ENCODE data around the gene GTSE1. TPM values are rescaled to one million over a fixed set of nuclear protein-coding genes. Genes with fewer than 3 reads are reported as not detected.

The GTSE1 gene
- total RNA-seq, 1 donor from 2014 or later = 47.7 TPM

GRCh38 chr22:46292173-46292572 is 4.5 kb upstream of the GTSE1 start:
- peaks cover 32% of the 10 kb centered on the region for H3K36me3 Mint-ChIP-seq (ENCODE audit: low read depth)
- H3K4me3 Mint-ChIP-seq (ENCODE audit: low read depth) = no peak overlapping the region
- no peaks in the 10 kb centered on the region for H3K9me3 Mint-ChIP-seq
- H3K27ac Mint-ChIP-seq = no peak overlapping the region
- intact Hi-C loops (cut with micrococcal nuclease) = no loop called here
- no peak for DNase-seq (ENCODE audit: low spot score)
- no peaks in the 10 kb centered on the region for H3K27me3 Mint-ChIP-seq (ENCODE audit: low read depth)
- peaks cover 18% of the 10 kb centered on the region for H3K4me1 Mint-ChIP-seq (ENCODE audit: low read depth)

DNA sequence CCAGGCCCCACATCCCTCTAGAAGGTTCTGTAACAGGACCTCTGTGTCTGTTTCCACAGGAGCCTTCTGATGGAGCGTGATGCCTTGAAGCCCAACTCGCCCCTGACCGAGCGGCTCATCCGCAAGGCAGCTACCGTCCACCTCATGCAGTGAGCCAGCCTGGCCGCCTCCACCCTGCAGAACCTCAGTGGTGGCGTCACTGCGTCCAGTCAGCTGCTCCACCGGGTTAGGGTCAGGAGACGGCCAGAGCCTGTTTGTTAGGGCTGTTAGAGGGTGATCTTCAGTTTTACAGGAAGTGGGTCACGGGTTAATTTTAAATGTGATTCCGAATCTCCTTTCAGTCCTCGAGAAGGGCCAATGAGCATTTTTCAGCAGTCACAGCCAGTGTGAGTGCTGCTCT is 3.9 kb upstream of the GTSE1 start:
- Mint-ChIP-seq H3K27ac (no peak overlapping the region), H3K9me3 (no peaks in the 10 kb centered on the region), H3K36me3 (ENCODE audit: low read depth) (peaks cover 31% of the 10 kb centered on the region), H3K27me3 (ENCODE audit: low read depth) (no peaks in the 10 kb centered on the region), H3K4me1 (ENCODE audit: low read depth) (peaks cover 23% of the 10 kb centered on the region), H3K4me3 (ENCODE audit: low read depth) (no peak overlapping the region)
- DNase-seq (ENCODE audit: low spot score) = no peak
- intact Hi-C loops (cut with micrococcal nuclease) = no loop called here

GRCh38 chr22:46293577-46294260 is 3.0 kb upstream of the GTSE1 start:
- Mint-ChIP-seq H3K4me1 (ENCODE audit: low read depth) (peaks cover 23% of the 10 kb centered on the region), H3K36me3 (ENCODE audit: low read depth) (peaks cover 36% of the 10 kb centered on the region), H3K27me3 (ENCODE audit: low read depth) (no peaks in the 10 kb centered on the region), H3K4me3 (ENCODE audit: low read depth) (no peak overlapping the region), H3K27ac (no peak overlapping the region), H3K9me3 (no peaks in the 10 kb centered on the region)
- intact Hi-C loops (cut with micrococcal nuclease) = no loop called here
- no peak for DNase-seq (ENCODE audit: low spot score)

DNA sequence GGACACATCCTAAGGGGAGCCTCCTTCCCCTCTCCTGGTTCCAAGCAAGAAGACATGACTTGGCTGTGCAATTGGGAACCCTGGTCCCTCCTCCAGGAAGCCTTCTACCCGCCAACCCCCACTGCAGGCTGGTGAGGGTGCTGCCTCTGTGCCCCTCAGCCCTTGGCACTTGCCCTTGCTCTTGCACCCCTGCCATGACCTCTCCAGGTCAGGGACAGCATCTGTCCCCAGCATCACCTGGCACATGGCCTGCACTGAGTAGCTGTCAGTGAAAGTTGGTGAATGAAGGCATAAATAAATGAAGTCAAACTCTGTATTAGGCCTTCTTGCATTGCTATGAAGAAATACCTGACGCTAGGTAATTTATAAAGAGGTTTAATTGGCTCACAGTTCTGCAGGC is 1.9 kb upstream of the GTSE1 start:
- intact Hi-C loops (cut with micrococcal nuclease) = loop anchor here (5.0 kb wide), 1 partner anchor 172 kb away; no protein-coding TSS in a partner anchor
- Mint-ChIP-seq H3K27ac (peak overlapping the region; percentile 30), H3K4me3 (ENCODE audit: low read depth) (peak overlapping the region; percentile 78), H3K27me3 (ENCODE audit: low read depth) (no peaks in the 10 kb centered on the region), H3K36me3 (ENCODE audit: low read depth) (peaks cover 46% of the 10 kb centered on the region), H3K4me1 (ENCODE audit: low read depth) (peaks cover 31% of the 10 kb centered on the region), H3K9me3 (no peaks in the 10 kb centered on the region)
- DNase-seq (ENCODE audit: low spot score) = no peak

GRCh38 chr22:46295277-46295971 is 1.2 kb upstream of the GTSE1 start:
- intact Hi-C loops (cut with micrococcal nuclease) = loop anchor here (5.0 kb wide), 1 partner anchor 173 kb away; no protein-coding TSS in a partner anchor
- Mint-ChIP-seq H3K4me1 (ENCODE audit: low read depth) (peaks cover 33% of the 10 kb centered on the region), H3K9me3 (no peaks in the 10 kb centered on the region), H3K36me3 (ENCODE audit: low read depth) (peaks cover 46% of the 10 kb centered on the region), H3K27me3 (ENCODE audit: low read depth) (no peaks in the 10 kb centered on the region), H3K4me3 (ENCODE audit: low read depth) (peak overlapping the region; percentile 78), H3K27ac (peak overlapping the region; percentile 86)
- DNase-seq (ENCODE audit: low spot score) = no peak

DNA sequence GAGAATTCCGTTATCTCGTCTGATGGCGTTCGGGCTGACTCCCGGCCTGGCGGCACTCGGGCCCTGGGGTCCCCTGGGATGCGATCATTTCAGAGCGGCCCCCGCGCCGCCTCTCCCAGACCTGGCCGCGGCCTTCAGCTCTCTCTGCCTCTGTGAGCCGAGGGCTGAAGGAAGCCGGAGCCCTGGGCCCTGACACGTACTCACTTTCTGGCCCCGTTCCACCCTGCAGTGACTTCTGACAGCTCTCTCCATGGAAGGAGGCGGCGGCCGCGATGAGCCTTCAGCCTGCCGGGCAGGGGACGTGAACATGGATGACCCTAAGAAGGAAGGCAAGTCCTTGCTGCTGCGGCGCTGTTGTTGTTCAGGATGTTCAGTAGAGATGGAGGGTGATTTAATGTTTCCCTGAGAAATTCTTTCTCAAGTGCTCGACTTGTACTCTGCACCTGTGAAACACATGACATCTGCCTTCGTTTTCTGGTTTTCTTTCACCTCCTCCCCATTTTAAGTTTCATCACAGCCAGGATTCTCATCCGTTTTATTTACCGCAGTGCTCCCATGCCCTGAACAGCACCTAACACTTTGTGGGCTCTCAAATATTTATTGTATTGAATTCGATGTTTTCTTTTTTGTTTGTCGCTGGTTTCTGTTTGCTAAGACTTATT is 612 bp downstream of the GTSE1 start:
- H3K4me3 Mint-ChIP-seq (ENCODE audit: low read depth) = peak overlapping the region; percentile 91

GRCh38 chr22:46299101-46299500 is 2.4 kb downstream of the GTSE1 start:
- H3K27me3 Mint-ChIP-seq (ENCODE audit: low read depth) = no peaks in the 10 kb centered on the region
- peaks cover 50% of the 10 kb centered on the region for H3K36me3 Mint-ChIP-seq (ENCODE audit: low read depth)
- intact Hi-C loops (cut with micrococcal nuclease) = loop anchor here (5.0 kb wide), 1 partner anchor 177 kb away; no protein-coding TSS in a partner anchor
- DNase-seq (ENCODE audit: low spot score) = no peak
- no peak overlapping the region for H3K27ac Mint-ChIP-seq
- no peaks in the 10 kb centered on the region for H3K9me3 Mint-ChIP-seq
- peaks cover 51% of the 10 kb centered on the region for H3K4me1 Mint-ChIP-seq (ENCODE audit: low read depth)
- H3K4me3 Mint-ChIP-seq (ENCODE audit: low read depth) = peak overlapping the region; percentile 91

More for the DNA sequence above, 612 bp downstream of the GTSE1 start:
- Mint-ChIP-seq H3K27ac (peak overlapping the region; percentile 68), H3K36me3 (ENCODE audit: low read depth) (peaks cover 48% of the 10 kb centered on the region), H3K4me1 (ENCODE audit: low read depth) (peaks cover 40% of the 10 kb centered on the region), H3K27me3 (ENCODE audit: low read depth) (no peaks in the 10 kb centered on the region), H3K9me3 (no peaks in the 10 kb centered on the region)
- intact Hi-C loops (cut with micrococcal nuclease) = loop anchor here (2.0 to 5.0 kb wide), 4 partner anchors 46 to 284 kb away; partner anchors contain the start of genes CDPF1 and PPARA
- peak; percentile 19 for DNase-seq (ENCODE audit: low spot score)

GRCh38 chr22:46300491-46300890 is 3.8 kb downstream of the GTSE1 start:
- Mint-ChIP-seq H3K27ac (no peak overlapping the region), H3K27me3 (ENCODE audit: low read depth) (no peaks in the 10 kb centered on the region), H3K4me3 (ENCODE audit: low read depth) (peak overlapping the region; percentile 33), H3K36me3 (ENCODE audit: low read depth) (peaks cover 54% of the 10 kb centered on the region), H3K9me3 (no peaks in the 10 kb centered on the region), H3K4me1 (ENCODE audit: low read depth) (peaks cover 46% of the 10 kb centered on the region)
- no peak for DNase-seq (ENCODE audit: low spot score)
- intact Hi-C loops (cut with micrococcal nuclease) = no loop called here

DNA sequence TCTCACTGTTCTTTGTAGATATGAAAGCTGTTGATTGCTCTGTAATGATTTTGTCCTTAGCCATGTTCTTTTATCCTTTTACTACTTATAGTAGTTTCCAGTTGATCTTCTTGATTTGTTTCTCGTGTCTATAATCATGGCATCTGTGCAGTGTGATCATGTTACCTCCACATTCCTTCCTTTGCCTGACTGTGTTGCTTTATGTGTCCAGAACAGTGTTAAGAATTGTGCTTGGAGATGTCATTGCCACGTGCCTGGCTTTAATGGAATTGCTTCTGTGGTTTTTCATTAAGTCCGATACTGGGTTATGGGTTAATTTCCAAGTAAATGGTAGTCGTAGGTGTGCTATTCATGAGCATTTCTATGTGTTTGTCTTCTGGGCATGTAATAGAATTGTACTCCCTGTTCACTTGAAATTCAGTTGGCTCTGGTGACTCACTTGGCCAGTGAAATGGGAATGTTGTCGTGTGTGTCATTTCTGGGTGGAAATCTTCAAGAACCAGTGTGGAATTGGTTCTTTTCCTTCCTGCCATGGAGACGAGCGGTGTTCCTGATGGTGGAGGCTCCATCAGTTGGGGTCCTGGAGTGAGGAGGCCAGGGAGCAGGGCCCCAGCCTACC is 6.8 kb downstream of the GTSE1 start:
- Mint-ChIP-seq H3K4me3 (ENCODE audit: low read depth) (no peak overlapping the region), H3K9me3 (no peaks in the 10 kb centered on the region), H3K4me1 (ENCODE audit: low read depth) (peaks cover 42% of the 10 kb centered on the region), H3K36me3 (ENCODE audit: low read depth) (peaks cover 64% of the 10 kb centered on the region), H3K27me3 (ENCODE audit: low read depth) (no peaks in the 10 kb centered on the region), H3K27ac (no peak overlapping the region)
- intact Hi-C loops (cut with micrococcal nuclease) = no loop called here
- DNase-seq (ENCODE audit: low spot score) = no peak

- DNase-seq (ENCODE audit: low spot score) = no peak
- Mint-ChIP-seq H3K36me3 (ENCODE audit: low read depth) (peaks cover 57% of the 10 kb centered on the region), H3K4me3 (ENCODE audit: low read depth) (no peak overlapping the region), H3K9me3 (no peaks in the 10 kb centered on the region), H3K27me3 (ENCODE audit: low read depth) (no peaks in the 10 kb centered on the region), H3K27ac (no peak overlapping the region), H3K4me1 (ENCODE audit: low read depth) (peaks cover 19% of the 10 kb centered on the region)
- intact Hi-C loops (cut with micrococcal nuclease) = no loop called here
These were observed 11.8 kb downstream of the GTSE1 start for GRCh38 chr22:46308283-46308988.

DNA sequence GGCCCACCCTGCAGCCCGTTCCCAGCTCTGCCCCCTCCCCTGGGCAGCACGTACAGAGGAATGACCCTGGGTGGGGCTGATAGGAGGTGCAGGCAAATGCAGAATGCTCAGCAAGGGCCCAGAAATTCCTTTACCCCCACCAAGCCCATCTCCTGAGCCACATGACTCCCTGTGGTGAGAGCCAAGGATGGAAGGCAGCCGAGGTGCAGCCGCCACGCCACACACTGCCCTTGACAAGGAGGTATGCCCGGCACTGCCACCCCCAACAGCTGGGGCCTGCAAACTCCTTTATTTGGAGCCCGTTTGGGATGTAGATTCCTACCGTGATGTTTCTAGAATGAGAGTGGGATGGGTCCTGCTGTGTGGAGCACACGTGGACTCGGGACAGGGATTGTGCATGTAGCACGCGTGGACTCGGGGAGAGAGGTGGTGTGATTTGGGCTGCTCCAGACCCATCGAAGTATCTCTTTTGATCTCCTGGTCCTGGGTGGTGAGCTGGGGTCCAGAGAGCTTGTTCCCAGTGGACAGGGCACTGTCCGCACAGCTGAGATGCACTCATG is 12.9 kb downstream of the GTSE1 start:
- H3K27ac Mint-ChIP-seq = no peak overlapping the region
- H3K4me1 Mint-ChIP-seq (ENCODE audit: low read depth) = peaks cover 11% of the 10 kb centered on the region
- no peak overlapping the region for H3K4me3 Mint-ChIP-seq (ENCODE audit: low read depth)
- no peaks in the 10 kb centered on the region for H3K27me3 Mint-ChIP-seq (ENCODE audit: low read depth)
- H3K36me3 Mint-ChIP-seq (ENCODE audit: low read depth) = peaks cover 50% of the 10 kb centered on the region
- H3K9me3 Mint-ChIP-seq = no peaks in the 10 kb centered on the region
- no peak for DNase-seq (ENCODE audit: low spot score)
- intact Hi-C loops (cut with micrococcal nuclease) = loop anchor here (5.0 kb wide), 1 partner anchor 302 kb away; no protein-coding TSS in a partner anchor

DNA sequence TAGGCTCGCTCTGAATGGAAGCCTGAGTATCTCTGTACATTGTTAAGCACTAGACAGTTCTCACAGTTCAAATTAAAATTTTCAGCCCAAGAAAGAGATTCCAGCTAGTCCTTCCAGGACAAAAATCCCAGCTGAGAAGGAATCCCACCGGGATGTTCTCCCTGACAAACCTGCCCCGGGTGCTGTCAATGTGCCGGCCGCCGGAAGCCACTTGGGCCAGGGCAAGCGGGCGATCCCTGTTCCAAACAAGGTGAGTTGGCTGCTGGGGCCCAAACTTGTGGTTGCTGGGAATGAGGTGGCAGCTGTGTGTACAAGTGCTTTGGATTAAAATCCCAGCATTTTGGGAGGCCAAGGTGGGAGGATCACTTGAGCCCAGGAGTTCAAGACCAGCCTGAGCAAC is 15.4 kb downstream of the GTSE1 start:
- peaks cover 6% of the 10 kb centered on the region for H3K4me1 Mint-ChIP-seq (ENCODE audit: low read depth)
- intact Hi-C loops (cut with micrococcal nuclease) = loop anchor here (5.0 kb wide), 1 partner anchor 305 kb away; no protein-coding TSS in a partner anchor

More for the DNA sequence above, 15.4 kb downstream of the GTSE1 start:
- Mint-ChIP-seq H3K9me3 (no peaks in the 10 kb centered on the region), H3K27ac (no peak overlapping the region), H3K27me3 (ENCODE audit: low read depth) (no peaks in the 10 kb centered on the region), H3K36me3 (ENCODE audit: low read depth) (peaks cover 57% of the 10 kb centered on the region), H3K4me3 (ENCODE audit: low read depth) (no peak overlapping the region)
- no peak for DNase-seq (ENCODE audit: low spot score)
